HG03066 (cell line): ENCODE measurements around the gene TSSK2.
"Not testable (repeated sequence)": the region's sequence is repeated elsewhere in the genome, so short reads cannot be mapped to it uniquely, and the experiment has no call there.

Experiments used
- ATAC-seq: cut with Tn5 transposase; IDR thresholded peaks from one replicate; pipeline ENCODE4 v1.9.1; 2021; ENCODE audit warnings: low read depth; ENCODE audit not compliant: unreplicated experiment

TSSK2 gene

DNA sequence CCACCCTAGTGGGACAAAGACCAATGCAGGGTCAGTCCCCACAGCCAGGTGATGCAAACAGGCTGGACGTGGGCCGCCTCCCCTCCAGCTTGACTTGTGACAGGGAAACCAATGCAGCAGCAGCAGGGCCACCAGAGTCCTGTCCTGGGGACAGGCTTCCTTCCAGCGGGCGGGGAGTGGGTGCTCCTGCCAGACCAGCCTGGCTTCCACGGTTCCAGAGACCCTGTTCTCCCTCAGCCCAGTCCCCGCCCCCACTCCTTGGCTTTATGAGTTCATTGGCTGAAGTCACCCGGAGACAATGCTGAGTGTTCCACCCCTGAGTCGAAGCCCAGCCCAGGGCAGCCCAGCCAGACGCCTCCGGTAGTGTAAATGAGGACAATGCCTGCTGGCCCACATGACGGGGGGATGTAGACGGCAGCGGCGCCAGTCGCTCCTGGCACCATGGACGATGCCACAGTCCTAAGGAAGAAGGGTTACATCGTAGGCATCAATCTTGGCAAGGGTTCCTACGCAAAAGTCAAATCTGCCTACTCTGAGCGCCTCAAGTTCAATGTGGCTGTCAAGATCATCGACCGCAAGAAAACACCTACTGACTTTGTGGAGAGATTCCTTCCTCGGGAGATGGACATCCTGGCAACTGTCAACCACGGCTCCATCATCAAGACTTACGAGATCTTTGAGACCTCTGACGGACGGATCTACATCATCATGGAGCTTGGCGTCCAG is at the start of gene TSSK2:
TSS of gene TSSK2 (plus strand) at position 350 of the 726 bp plus-strand sequence. CDS start at position 442, 92 bp downstream.
- ATAC-seq: no peak

- no peak for ATAC-seq
Measured at GRCh38 chr22:19081351-19081750, 49.8 kb upstream of the TSSK2 start.

DNA sequence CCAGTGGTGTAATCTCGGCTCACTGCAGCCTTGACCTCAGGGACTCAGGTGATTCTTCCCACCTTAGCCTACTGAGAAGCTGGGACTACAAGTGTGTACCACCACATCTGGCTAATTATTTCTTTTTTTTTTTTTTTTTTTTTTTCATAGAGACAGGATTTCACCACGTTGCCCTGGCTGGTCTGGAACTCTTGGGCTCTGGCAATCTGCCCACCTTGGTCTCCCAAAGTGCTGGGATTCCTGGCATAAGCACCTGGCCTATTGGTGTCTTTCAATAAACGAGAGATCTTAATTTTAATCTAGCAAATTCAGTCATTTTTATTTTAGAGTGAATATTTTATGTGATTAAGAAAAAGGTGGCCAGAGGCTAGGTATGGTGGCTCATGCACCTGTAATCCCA is 49.0 kb upstream of the TSSK2 start:
- ATAC-seq: no peak

DNA sequence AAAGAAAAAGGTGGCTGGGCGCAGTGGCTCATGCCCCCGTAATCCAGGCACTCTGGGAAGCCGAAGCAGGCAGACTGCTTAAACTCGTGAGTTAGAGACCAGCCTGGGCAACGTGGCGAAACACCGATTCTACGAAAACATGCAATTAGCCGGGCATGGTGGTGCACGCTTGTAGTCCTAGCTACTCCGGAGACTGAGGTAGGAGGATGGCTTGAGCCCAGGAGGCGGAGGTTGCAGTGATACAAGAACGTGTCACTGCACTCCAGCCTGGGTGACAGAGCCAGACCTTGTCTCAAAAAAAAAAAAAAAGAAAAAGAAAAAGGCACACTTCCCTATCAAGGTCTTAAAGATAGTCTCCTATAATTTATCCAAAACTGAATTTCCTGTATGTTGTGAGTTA is 48.3 kb upstream of the TSSK2 start:
- ATAC-seq: no peak

- ATAC-seq: not testable (repeated sequence)
Measured at GRCh38 chr22:19084126-19084525, 47.0 kb upstream of the TSSK2 start.

DNA sequence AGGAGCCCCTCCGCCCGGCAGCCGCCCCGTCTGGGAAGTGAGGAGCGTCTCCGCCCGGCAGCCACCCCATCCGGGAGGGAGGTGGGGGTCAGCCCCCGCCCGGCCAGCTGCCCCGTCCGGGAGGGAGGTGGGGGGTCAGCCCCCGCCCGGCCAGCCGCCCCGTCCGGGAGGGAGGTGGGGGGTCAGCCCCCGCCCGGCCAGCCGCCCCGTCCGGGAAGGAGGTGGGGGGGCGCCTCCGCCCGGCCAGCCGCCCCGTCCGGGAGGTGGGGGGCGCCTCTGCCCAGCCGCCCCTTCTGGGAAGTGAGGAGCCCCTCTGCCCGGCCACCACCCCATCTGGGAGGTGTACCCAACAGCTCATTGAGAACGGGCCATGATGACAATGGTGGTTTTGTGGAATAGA is 46.5 kb upstream of the TSSK2 start:
- ATAC-seq: not testable (repeated sequence)

- ATAC-seq: no peak
Measured at GRCh38 chr22:19085233-19085718, 45.8 kb upstream of the TSSK2 start.

GRCh38 chr22:19086417-19086816 is 44.7 kb upstream of the TSSK2 start:
- no peak for ATAC-seq

DNA sequence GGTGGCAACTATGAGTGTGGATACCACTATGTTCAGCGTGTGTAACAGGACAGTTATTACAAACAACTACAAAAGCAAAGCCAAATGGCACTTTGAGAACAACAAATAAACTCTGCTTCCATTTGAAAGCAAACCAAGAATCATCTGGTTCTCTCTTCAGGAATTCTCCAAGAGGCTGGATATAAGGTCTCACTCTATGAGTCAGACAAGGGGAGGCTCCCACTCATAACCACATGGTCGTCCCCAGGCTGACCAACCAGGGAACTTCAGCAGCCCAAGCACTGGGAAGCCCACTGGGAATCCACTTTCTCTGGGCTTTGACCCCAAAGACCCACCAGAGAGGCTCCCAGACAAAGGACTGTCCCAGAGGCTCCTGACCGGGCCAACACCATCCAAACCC is 44.2 kb upstream of the TSSK2 start:
- ATAC-seq: no peak

DNA sequence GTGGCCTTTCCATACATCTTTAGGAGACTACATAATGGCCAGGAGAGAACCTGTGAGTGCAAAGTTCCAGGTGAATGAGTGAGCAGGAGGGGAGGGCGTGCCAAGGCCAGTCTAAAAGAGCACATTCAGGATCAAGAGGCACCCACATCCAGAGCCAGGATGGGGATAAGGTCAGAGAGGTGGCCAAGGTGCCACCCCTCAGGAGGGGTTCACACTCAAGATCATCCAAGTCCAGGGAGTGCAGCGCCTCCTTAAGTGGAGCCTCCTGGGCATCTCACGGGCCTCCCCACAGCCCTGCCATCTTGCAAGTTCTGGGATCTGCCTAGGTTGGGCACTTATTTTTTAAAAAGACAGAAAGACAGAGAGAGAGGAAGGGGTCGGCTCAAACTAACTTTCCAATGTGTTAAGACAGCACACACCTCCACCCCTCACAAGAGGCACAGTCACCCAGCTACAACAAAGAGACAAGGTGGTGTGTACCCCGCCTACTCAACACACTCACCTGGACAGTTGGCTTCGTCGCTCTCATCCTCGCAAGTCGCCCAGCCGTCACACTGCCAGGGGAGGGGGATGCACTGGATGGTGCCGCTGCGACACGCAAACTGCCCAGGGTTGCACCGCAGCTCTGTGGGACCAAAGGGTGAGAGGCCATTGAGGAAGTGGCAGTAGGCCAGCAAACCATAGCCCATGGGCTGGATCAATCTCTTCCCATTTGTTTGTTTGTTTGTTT is 42.1 kb upstream of the TSSK2 start:
- no peak for ATAC-seq

DNA sequence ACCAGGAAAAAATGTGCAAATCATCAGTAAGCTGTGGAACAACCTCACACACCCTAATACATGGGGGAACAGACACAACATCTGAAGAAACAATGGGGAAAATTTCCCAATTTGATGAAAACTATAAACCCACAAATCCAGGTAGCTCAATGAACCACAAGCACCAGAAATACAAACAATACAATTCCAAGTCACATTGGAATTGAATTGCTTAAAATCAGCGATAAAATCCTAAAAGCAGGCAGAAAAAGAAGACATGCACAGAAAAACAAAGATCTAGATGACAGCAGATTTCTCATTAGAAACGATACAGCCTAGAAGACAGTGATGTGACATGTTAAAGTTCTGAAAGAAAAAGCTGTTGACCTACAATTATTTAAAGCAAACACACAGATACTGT is 40.9 kb upstream of the TSSK2 start:
- ATAC-seq: no peak

GRCh38 chr22:19090586-19091127 is 40.5 kb upstream of the TSSK2 start:
- no peak for ATAC-seq

- no peak for ATAC-seq
Measured at GRCh38 chr22:19092725-19093124, 38.4 kb upstream of the TSSK2 start.

DNA sequence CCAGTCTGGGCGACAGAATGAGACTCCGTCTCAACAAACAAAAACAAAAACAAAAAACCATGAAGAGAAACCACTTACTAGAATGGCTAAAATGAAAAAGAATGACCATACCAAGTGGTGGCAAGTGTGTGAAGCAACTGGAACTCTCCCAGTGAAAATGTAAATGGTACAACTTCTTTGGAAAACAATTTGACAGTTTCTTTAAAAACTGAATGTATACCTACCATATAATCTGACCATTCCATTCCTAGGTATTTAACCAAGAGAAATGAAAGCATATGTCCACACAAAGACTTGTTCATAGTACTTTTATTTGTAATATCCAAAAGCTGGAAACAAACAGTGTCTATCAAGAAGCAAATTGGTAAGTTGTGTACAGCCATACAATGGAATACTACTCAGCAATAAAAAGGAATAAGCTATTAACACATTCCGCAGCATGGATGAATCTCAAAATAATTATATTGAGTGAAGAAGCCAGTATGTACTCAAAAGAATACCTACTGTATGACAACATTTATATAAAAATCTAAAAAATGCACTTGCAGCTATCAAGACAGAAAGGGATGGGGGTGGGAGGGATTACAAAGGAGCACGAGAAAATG is 36.6 kb upstream of the TSSK2 start:
- ATAC-seq: no peak

DNA sequence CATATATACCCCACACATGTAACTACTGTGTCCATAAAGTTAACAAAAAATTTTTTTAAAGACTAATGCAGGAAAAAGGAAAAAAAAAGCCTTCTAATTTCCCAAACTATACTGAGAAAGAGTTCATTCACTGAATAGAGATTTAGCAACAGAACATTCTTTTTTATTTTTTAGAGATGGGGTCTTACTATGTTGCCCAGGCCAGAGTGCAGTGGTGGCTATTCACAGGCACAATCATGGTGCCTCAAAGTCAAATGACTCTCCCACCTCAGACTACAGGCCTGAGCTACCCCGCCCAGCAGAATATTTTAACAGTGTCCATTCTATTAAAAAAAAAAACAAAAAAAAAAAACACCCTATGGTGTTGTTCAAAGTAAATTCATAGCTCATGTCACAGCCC is 34.6 kb upstream of the TSSK2 start:
- no peak for ATAC-seq

GRCh38 chr22:19097518-19097917 is 33.6 kb upstream of the TSSK2 start:
- ATAC-seq: no peak

DNA sequence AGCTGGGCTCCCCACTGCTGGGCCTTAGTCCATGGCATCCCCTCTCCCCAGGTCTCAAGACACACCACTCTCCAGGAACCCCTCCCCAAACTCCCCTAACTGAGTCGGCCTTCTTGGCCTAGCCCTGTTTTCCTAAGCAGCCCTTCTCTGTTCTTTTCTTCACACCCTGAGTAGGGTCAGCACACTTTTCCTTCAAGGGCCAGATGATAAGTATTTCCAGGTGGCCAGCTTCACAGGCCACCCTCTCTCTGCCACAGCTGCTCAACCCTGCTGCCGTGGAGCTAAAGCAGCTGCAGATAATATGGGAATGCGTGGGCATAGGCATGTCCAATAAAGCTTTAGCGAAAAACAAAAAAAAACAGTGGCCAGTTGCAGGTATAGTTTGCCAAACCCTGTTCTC is 33.0 kb upstream of the TSSK2 start:
- no peak for ATAC-seq

DNA sequence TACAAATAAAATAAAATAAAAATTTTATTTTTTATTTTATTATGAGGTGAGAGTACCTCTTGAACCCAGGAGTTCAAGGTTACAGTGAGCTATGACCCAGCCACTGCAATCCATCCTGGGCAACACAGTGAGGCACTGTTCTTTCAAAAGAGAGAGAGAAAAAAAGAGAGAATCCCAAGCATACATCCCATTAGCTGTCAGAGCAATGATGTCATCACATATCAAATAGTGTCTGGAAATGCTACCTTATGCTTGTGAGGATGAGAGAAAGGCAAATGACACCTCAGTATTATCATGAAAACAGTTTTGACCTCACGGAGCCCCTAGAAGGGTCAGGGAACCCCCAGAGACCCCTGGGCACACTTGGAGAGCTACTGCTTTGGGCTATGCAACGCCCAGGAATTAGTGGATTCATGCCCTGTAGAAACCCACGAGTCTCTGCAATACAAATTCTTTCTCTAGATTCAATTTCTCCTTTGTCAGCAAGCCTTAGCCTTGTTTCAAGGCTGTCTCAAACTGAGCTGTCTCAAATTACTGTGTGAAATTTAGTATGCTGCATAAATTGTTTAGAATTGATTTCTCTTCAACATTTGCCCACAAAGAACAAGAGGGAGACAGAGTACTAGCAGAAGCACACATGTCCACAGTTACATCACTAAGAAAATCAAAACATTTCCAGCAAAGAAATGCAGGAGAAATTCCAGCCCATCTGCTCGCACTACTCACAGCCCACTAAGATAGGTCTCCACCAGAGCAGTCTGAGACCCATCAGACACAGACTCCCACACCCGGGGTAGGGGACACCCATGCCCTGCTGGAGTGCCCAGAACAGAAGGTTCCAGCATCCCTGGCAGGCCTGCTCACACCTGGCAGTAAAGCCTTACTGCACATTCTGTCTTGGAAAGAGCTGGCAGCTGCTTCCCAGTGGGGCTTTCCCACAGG is 27.0 kb upstream of the TSSK2 start:
- ATAC-seq: no peak

DNA sequence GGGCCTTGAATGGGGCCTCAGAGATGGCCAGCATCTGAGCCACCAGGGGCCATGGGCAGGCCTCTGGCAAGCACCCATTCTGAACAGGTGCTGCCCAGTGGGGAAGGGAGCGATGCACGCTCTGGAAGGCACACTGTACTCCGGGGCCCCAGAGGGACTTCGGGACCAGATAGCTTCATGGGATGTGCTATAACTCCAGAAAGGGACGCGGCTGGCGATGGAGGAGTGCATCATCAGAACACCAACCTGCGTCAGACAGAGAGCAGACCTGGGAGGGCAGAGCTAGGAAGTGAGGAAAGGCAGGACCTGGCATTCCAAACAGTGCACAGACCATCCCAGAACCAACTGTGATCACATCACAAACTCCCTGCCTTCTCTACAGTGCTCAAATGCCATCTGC is 25.7 kb upstream of the TSSK2 start:
- ATAC-seq: no peak
